Thyroid gland (tissue), 4 donors: ENCODE data around the gene TRIM65.

ENCODE experiments used
- CTCF ChIP-seq, 6 experiments: fragments of 200-600 bp in 3 of 6; fragments of 450-650 bp in 3 of 6; sonication (generic) in 3 of 6; IDR thresholded peaks; one replicate each; pipeline ENCODE4 v1.5.1; 2016 to 2019; ENCODE audit warnings: antibody characterized with exemption in 6 of 6, mild to moderate bottlenecking in 2 of 6, inconsistent platforms in 1 of 6, moderate library complexity in 1 of 6
- POLR2A ChIP-seq, 2 donors: fragments of 450-650 bp; IDR thresholded peaks; one replicate each; pipeline ENCODE4 v1.6.1; 2017; ENCODE audit warnings: antibody characterized with exemption in 2 of 2, mild to moderate bottlenecking in 2 of 2, moderate library complexity in 1 of 2

DNA sequence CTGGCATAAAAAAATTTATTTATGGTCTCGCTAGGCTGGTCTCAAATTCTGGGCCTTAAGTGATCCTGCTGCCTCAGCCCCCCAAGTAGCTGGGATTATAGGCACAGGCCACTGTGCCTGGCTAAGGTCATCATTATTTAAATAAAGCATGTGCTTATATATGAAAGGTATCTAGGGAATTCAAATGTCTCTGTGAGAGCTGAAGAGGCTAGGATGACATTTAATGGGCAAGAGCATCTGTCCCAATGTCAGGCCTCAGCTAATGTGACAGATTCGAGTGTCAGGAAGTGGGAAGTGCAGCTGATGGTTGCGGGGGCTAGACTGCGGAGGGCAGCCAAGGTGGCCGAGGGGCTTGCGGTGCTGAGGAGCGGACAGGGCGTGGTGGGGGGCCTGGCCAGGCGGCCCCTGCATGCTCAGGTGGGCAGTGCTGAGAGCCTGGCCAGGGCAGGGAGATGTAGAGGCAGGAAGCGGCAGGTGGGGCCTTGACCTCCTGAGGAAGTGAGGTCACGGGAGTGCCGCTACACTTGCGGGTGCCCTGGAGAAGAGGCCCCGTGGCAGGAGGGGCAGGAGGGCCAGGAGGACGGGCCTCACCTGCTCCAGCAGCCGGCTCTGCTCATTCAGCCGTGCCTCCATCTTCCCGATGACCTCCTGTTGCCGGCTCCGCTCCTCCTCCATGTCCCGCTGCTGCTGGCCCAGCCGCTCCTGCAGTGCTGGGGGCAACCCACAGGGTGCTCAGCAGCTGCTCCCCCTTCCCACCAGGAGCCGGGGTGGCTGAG lies 20.6 kb upstream of the TRIM65 start:
- TF ChIP-seq POLR2A (IDR thresholded peaks at IDR 0.05): no peak
- no peak for TF ChIP-seq CTCF (IDR thresholded peaks at IDR 0.05)
